Measurements from ENCODE around the gene C7orf57.

The C7orf57 gene

GRCh38 chr7:48053736-48054135 is 18.4 kb downstream of the C7orf57 start:
- DNase-seq, result no peak
- H3K9ac ChIP-seq (ENCODE audit: low read depth, low read length), result no peak overlapping the region
- no peaks in the 10 kb centered on the region for H4K20me1 ChIP-seq (ENCODE audit: insufficient read depth, low read length)
- H3K4me3 ChIP-seq (ENCODE audit: low read depth in 1 of 2, low read length in 2 of 2), result no peak overlapping the region
- no peak for TF ChIP-seq EZH2 (IDR thresholded peaks at IDR 0.05; ENCODE audit: borderline replicate concordance, low read depth, low read length, severe bottlenecking)
- TF ChIP-seq CTCF (IDR thresholded peaks at IDR 0.05; ENCODE audit: borderline replicate concordance, extremely low read depth, low read length, poor library complexity, severe bottlenecking), result no peak
- no peaks in the 10 kb centered on the region for H3K9me3 ChIP-seq (ENCODE audit: insufficient read depth, low read length, severe bottlenecking)
- no peaks in the 10 kb centered on the region for H3K36me3 ChIP-seq (ENCODE audit: insufficient read depth, low read length)
- no peaks in the 10 kb centered on the region for H3K27me3 ChIP-seq (ENCODE audit: insufficient read depth, low read length, poor library complexity)
- H3K79me2 ChIP-seq (ENCODE audit: insufficient read depth, low read length), result no peaks in the 10 kb centered on the region
- no peaks in the 10 kb centered on the region for H3K4me1 ChIP-seq (ENCODE audit: insufficient read depth, low read length)
- no peak overlapping the region for H3K27ac ChIP-seq (ENCODE audit: low read length)
- H2AFZ ChIP-seq (ENCODE audit: low read depth, low read length), result no peak overlapping the region
- no peak for ATAC-seq (ENCODE audit: insufficient read depth, low read depth)
- H3K4me2 ChIP-seq (ENCODE audit: insufficient read depth, low read length), result no peak overlapping the region

- no peaks in the 10 kb centered on the region for H3K27me3 ChIP-seq (ENCODE audit: insufficient read depth, low read length, poor library complexity)
Measured at GRCh38 chr7:48058990-48059389, 23.6 kb downstream of the C7orf57 start.

GRCh38 chr7:48059706-48060105 is 24.4 kb downstream of the C7orf57 start:
- Histone ChIP-seq H3K4me2 (ENCODE audit: insufficient read depth, low read length) (no peak overlapping the region), H4K20me1 (ENCODE audit: insufficient read depth, low read length) (no peaks in the 10 kb centered on the region), H3K9ac (ENCODE audit: low read depth, low read length) (no peak overlapping the region), H3K36me3 (ENCODE audit: insufficient read depth, low read length) (no peaks in the 10 kb centered on the region), H3K79me2 (ENCODE audit: insufficient read depth, low read length) (no peaks in the 10 kb centered on the region), H3K4me1 (ENCODE audit: insufficient read depth, low read length) (no peaks in the 10 kb centered on the region), H2AFZ (ENCODE audit: low read depth, low read length) (no peak overlapping the region), H3K27ac (ENCODE audit: low read length) (no peak overlapping the region), H3K4me3 (ENCODE audit: low read depth in 1 of 2, low read length in 2 of 2) (no peak overlapping the region), H3K27me3 (ENCODE audit: insufficient read depth, low read length, poor library complexity) (no peaks in the 10 kb centered on the region), H3K9me3 (ENCODE audit: insufficient read depth, low read length, severe bottlenecking) (no peaks in the 10 kb centered on the region)
- ATAC-seq (ENCODE audit: insufficient read depth, low read depth), result no peak
- DNase-seq, result no peak
- TF ChIP-seq CTCF (IDR thresholded peaks at IDR 0.05; ENCODE audit: borderline replicate concordance, extremely low read depth, low read length, poor library complexity, severe bottlenecking) (no peak), EZH2 (IDR thresholded peaks at IDR 0.05; ENCODE audit: borderline replicate concordance, low read depth, low read length, severe bottlenecking) (no peak)

More at GRCh38 chr7:48058990-48059389, 23.6 kb downstream of the C7orf57 start:
- Histone ChIP-seq H3K36me3 (ENCODE audit: insufficient read depth, low read length) (no peaks in the 10 kb centered on the region), H3K27ac (ENCODE audit: low read length) (no peak overlapping the region), H3K4me1 (ENCODE audit: insufficient read depth, low read length) (no peaks in the 10 kb centered on the region), H4K20me1 (ENCODE audit: insufficient read depth, low read length) (no peaks in the 10 kb centered on the region), H2AFZ (ENCODE audit: low read depth, low read length) (no peak overlapping the region), H3K4me3 (ENCODE audit: low read depth in 1 of 2, low read length in 2 of 2) (no peak overlapping the region), H3K9ac (ENCODE audit: low read depth, low read length) (no peak overlapping the region), H3K9me3 (ENCODE audit: insufficient read depth, low read length, severe bottlenecking) (no peaks in the 10 kb centered on the region), H3K4me2 (ENCODE audit: insufficient read depth, low read length) (no peak overlapping the region), H3K79me2 (ENCODE audit: insufficient read depth, low read length) (no peaks in the 10 kb centered on the region)
- ATAC-seq (ENCODE audit: insufficient read depth, low read depth) (no peak), DNase-seq (no peak)
- TF ChIP-seq CTCF (IDR thresholded peaks at IDR 0.05; ENCODE audit: borderline replicate concordance, extremely low read depth, low read length, poor library complexity, severe bottlenecking), result no peak
- no peak for TF ChIP-seq EZH2 (IDR thresholded peaks at IDR 0.05; ENCODE audit: borderline replicate concordance, low read depth, low read length, severe bottlenecking)

GRCh38 chr7:48063985-48064384 is 28.6 kb downstream of the C7orf57 start:
- no peak overlapping the region for H2AFZ ChIP-seq (ENCODE audit: low read depth, low read length)
- H3K27me3 ChIP-seq (ENCODE audit: insufficient read depth, low read length, poor library complexity), result no peaks in the 10 kb centered on the region
- H3K9me3 ChIP-seq (ENCODE audit: insufficient read depth, low read length, severe bottlenecking), result no peaks in the 10 kb centered on the region
- no peak overlapping the region for H3K27ac ChIP-seq (ENCODE audit: low read length)
- H4K20me1 ChIP-seq (ENCODE audit: insufficient read depth, low read length), result no peaks in the 10 kb centered on the region
- no peak overlapping the region for H3K9ac ChIP-seq (ENCODE audit: low read depth, low read length)
- H3K79me2 ChIP-seq (ENCODE audit: insufficient read depth, low read length), result no peaks in the 10 kb centered on the region
- DNase-seq (no peak), ATAC-seq (ENCODE audit: insufficient read depth, low read depth) (no peak)
- H3K36me3 ChIP-seq (ENCODE audit: insufficient read depth, low read length), result no peaks in the 10 kb centered on the region
- no peak overlapping the region for H3K4me2 ChIP-seq (ENCODE audit: insufficient read depth, low read length)
- TF ChIP-seq CTCF (IDR thresholded peaks at IDR 0.05; ENCODE audit: borderline replicate concordance, extremely low read depth, low read length, poor library complexity, severe bottlenecking) (no peak), EZH2 (IDR thresholded peaks at IDR 0.05; ENCODE audit: borderline replicate concordance, low read depth, low read length, severe bottlenecking) (no peak)
- H3K4me3 ChIP-seq (ENCODE audit: low read depth in 1 of 2, low read length in 2 of 2), result no peak overlapping the region
- no peaks in the 10 kb centered on the region for H3K4me1 ChIP-seq (ENCODE audit: insufficient read depth, low read length)

All from DND-41 (cell line).